ENCODE results near the gene PHC2.

DNA sequence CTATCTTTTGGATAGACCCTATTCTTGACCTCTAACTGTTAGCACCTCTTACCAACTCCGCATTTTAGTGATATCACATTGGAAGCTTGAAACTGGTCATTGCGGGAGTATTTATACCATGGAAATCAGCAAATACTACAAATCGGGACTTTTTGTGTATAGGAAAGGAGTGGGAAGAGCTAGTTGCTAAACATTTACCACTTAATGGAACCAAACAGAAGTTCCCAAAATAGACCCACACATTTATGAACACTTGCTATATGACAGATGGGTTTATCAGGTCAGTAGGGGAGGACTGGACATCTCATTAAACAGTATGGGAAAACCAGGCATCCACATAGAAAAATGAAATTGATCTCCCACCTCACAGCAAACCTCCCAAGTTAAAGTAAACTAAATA, 29.4 kb downstream of the PHC2 start:
- TF ChIP-seq EZH2 (IDR thresholded peaks at IDR 0.05; ENCODE audit: borderline replicate concordance, insufficient read depth, low read length, poor library complexity, severe bottlenecking): no peak
- TF ChIP-seq, protein P1, sequence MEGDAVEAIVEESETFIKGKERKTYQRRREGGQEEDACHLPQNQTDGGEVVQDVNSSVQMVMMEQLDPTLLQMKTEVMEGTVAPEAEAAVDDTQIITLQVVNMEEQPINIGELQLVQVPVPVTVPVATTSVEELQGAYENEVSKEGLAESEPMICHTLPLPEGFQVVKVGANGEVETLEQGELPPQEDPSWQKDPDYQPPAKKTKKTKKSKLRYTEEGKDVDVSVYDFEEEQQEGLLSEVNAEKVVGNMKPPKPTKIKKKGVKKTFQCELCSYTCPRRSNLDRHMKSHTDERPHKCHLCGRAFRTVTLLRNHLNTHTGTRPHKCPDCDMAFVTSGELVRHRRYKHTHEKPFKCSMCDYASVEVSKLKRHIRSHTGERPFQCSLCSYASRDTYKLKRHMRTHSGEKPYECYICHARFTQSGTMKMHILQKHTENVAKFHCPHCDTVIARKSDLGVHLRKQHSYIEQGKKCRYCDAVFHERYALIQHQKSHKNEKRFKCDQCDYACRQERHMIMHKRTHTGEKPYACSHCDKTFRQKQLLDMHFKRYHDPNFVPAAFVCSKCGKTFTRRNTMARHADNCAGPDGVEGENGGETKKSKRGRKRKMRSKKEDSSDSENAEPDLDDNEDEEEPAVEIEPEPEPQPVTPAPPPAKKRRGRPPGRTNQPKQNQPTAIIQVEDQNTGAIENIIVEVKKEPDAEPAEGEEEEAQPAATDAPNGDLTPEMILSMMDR (IDR thresholded peaks at IDR 0.05; ENCODE audit: poor library complexity, severe bottlenecking): no peak

Data from neural cell (in vitro differentiated cells).